NCI-H446 (cell line): Measurements from ENCODE around the gene PID1.

ENCODE experiments used
- DNase-seq, 2 experiments: peaks; one replicate each; lab custom pipeline; 2025; lab: John Stamatoyannopoulos, UW

Gene PID1

GRCh38 chr2:229022071-229022470, 249.0 kb downstream of the PID1 start:
- DNase-seq, result no peak

DNA sequence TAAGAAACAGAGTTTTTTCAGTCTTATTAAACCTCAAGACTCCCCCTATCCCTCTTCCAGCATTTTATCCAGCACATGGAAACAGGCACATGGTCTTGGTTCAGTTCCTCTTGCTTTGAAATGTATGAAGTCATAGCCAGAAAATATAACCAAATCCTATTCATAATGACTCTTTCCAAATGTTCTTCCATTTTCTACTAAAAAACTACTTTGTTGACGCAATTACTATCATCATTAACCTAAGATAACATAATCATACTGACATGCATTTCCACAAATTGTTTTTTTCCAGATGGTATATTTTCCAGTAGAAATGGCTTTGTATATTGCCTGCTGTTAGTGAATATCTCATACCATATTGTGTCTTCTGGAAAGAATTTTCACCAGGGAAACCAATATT, 261.3 kb downstream of the PID1 start:
- no peak for DNase-seq

GRCh38 chr2:229003256-229003655, 267.8 kb downstream of the PID1 start:
- no peak for DNase-seq

DNA sequence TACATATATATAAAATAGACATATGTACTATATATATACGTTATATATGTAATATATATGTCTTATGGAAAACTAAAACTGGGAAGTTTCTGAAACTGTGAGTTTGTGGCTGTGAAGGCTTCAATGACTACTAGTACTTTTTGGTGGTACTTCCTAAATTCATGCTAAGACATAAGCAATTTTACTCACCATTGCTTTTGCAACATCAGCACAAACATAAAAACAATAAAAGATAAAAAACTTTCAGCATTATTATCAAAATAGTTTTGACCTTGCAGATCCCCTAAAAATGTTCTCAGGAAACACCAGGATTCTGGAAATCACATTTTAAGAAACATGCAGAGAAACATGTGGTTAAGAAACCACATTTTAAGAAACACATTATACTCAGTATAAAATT, 269.9 kb downstream of the PID1 start:
- DNase-seq, result no peak

GRCh38 chr2:228999326-228999725, 271.8 kb downstream of the PID1 start:
- DNase-seq, result no peak

DNA sequence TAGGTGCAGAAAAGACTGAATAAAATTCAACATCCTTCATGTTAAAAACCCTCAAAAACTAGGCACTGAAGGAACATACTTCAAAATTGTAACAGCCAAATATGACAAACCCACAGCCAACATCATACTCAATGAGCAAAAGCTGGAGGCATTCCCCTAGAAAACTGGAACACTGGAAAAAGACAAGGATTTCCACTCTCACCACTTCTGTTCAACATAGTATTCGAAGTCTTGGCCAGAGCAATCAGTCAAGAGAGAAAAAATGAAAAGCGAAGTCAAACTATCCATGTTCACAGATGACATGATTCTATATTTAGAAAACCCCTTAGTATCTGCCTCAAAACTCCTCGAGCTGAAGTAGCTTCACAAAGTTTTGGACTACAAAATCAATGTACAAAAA, 282.3 kb downstream of the PID1 start:
- DNase-seq, result no peak

GRCh38 chr2:228987441-228988155, 283.5 kb downstream of the PID1 start:
- no peak for DNase-seq

DNA sequence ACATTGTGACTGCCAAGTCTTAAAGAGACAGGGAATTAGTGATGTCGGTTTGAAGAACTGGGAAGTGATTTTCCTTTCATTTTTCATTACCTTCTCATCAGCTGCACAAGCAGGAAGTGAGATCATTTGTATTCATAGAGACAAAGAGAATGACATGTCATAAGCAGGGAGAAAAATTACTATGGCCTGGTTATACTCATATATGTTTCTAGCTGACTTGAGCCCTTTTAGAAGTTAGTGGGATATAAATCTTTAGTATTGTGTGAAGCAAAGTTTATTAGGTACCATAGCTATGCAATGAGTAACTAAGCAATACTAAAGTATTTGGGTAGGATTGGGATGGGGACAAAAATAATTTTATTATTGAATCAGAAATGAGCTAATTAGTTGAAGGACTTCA, 284.1 kb downstream of the PID1 start:
- DNase-seq, result no peak

DNA sequence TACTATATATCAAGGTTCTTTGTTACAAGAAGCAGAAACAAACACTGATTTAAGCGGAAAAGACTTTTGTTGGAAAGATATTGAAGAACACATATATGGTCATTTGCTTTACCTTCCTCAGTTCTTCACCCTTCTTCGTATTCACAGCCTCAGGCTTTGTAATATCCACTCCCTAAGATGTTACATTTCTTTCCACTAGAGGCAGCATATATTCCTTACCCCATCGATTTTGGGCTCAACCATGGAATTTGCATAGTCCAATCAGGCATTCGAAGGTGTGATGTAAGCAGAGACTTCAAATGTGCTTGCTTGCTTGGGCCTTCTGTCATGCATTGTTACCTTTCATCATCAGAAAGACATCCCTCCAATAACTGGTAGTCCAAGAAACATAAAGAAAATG, 287.4 kb downstream of the PID1 start:
- DNase-seq, result no peak

DNA sequence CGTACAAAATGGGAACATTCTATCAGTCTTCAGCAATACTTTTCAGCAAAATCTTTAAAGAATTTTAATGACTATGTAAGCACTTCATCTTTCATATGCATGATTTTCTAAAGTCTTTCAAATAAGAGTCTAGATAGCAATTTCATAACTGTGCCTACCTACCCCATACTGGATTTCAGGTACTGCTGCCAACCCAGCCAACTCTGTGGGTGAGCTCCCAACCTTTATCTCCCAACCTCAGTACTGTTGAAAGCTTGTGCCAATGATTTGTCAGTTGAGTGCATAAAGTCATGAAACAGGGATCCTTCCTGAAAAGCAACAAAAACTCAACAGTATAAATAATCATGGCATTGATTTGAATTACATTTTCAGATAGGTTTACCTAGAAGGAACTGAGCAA, 296.9 kb downstream of the PID1 start:
- DNase-seq, result no peak
